NCI-H1436 treated with DMSO at 0.1 percent for 48 hours (cell line): Measurements from ENCODE around the gene WNK3.
"Not testable (repeated sequence)": the region's sequence is repeated elsewhere in the genome, so short reads cannot be mapped to it uniquely, and the experiment has no call there.

Experiments used
- DNase-seq: peaks from one replicate; lab custom pipeline; 2025; lab: John Stamatoyannopoulos, UW

Gene WNK3

DNA sequence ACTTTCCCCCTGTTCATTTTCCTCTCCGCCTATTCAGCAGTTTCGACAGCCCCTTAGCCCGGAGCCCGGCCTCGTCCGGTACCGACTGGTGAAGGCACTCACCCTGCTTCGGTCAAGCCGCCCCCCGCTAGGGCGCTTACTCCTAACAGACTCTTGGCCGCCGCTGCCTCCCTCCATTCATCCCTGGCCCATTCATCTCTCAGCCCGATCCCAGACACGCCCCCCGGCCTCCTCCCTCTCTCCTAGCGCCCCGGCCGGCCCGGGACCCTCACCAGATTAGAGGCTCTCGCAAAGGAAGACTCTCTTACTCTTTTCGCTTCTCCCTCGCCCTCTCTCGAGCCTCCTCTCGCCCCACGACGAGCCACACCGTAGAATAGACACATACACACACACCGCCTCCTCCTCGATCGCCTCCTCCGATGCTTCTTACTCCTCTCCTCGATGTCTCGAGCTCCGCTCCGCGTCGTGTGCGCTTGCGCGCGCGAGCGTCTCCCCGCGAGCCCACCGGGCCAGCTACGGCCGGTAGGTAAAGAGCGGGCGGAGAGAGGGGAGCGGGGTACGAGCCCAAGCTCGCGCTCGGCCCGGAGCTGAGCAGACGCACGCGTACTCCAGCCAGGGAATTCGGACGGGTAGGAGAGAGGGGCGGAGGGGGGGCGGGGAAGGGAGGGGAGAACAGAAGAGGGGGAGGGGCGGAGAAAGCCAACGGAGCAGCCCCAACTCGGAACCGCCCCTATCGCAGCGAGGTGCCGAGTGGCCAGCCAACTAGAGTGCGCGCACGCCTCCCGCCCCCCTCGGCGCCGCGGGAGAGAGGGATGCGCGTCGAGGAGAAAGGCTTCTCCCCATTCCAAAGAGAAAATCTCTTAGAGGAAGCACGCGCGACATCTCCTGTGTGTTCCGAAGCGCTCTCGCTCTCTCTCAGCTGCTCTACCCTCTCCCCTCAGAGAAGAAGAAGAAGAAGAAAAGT, at the start of gene WNK3:
WNK3 (minus strand) TSS at position 633 of the 964 bp plus-strand sequence.
- peak; percentile 51 for DNase-seq

DNA sequence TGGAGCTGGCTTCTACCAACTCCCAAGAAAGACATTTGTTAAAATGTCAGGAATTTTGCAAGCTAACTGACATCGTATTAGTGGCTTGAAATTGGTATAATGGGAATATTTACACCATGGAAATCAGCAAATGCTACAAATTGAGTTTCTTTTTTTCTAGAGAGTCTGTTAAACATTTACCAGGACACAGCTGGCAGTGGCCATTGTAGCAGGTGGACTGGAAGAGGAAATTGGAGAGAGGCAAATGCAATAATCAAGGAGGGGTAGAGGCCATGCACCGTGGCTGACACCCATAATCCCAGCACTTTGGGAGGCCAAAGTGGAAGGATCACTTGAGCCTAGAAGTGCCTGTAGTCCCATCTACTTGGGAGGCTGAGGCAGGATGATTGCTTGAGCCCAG, 49.4 kb upstream of the WNK3 start:
- no peak for DNase-seq

DNA sequence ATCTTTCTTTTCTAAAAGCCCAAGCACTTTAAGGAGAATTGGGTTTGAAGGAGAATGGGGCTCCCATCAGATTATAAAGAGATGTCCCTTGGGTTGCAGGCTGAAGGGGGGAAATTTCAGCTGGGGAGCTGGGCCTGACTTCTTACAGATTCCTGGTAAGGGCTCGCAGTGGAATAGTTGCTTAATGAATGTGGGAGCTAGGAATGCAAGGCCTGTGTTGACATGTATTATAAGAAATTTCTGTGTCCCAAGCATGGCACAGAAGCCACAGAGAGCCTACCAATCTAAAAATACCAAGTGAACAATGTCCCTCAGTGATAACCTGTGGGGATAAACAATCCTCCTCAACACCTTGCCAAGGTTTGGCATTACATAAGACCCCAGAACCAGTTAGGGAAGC, 39.3 kb upstream of the WNK3 start:
- no peak for DNase-seq

DNA sequence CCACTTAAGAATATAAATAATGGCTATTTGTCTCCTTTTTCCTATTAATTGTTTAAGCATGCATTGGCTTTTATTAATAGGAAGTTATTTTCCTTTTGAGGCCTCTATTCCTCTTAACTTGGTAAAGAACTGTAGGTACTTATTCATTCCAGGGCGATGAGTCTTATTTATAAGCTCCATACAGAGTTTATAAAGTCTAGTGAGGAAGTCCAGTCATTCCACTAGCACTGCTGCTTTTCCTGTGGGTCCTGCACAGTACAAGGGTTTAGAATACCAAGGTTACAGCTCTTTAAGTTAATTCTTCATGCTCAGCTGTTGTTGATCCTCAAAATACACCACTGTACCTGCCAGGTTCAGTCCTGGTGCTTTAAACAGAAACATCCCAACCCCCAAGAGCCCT, 28.5 kb upstream of the WNK3 start:
- DNase-seq: no peak

DNA sequence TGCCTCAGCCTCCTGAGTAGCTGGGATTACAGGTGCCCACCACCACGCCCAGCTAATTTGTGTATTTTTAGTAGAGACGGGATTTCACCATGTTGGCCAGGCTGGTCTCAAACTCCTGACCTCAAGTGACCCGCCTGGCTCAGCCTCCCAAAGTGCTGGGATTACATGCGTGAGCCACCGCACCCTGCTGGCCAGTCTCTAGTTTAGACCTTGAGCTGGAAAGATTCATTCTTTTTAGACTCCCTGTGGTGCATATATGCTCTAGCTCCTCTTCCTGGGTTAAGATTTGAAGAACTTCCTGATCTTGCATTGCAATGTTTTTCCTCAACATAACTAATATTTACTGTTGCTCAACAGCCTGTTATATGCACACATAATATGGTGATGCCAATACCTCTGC, 26.8 kb upstream of the WNK3 start:
- DNase-seq: not testable (repeated sequence)

DNA sequence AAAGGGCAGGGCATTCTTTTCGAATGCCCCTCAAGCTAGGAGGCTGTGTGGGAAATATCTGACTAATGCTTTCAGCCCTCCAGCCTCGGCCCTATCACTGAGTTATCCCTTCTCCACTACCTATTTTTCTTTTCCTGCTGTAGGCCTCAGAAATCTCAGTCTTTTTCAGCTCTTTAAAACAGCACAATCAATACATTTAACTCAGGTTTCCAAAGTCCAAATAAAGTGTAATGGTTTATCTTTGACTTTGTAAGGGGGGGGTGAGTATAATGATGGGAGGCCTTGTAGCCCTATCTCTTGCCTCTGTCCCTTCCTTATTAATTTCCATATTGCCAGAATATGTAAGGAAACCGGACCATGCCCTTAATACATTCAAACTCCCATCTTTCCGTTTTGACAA, 1.6 kb upstream of the WNK3 start:
- no peak for DNase-seq

DNA sequence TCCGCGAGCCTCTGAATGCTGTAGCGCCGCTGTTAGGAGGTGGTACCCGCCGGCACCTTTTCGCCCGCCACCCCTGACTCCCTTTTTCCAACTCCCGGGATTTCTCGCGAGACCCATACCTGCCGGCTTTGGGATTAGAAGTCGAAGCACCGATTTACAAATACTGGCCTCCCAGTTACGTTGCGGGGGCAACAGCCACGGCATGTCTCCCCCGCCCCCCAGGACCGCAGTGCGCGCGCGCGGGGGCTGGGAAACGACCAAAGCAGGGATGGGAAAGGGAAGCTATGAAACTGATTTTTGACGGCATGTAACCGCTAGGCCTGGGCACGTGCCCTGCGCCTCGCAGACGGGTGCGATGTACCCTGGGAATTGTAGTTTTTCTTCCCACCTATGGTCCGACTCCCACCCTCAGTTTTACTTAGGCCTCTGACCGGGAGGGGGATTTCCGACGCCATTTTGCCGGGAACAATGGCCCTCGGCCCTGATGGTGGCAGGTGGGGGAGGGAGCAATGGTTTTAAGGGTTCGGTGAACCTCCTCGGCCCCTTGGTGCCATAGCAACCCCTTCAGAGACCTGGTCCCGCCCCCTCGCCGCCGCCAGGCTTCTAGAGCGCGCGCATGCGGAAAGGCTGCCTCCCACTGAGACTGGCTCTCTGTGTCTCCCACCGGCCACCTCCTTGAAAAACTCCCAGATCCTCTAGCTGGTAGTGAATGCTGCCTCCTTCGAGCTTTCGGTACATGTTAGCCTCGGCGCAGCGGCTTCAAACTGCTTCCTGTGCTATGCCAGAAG, 772 bp upstream of the WNK3 start:
- peak; percentile 57 for DNase-seq

DNA sequence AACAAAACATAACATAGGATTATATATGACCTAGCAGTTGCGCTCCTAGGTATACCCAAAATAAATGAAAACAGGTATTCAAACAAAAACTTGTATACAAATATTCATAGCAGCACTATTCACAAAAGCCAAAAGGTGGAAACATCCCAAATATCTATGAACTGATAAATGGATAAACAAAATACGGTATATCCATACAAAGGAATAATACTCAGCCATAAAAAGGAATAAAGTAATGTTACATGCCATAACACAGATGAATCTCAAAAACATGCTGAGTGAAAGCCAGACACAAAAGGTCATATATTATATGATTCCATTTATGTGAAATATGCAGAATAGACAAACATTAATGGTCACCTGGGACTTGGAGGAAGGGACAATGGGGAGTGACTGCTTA, 5.2 kb downstream of the WNK3 start:
- DNase-seq: no peak

DNA sequence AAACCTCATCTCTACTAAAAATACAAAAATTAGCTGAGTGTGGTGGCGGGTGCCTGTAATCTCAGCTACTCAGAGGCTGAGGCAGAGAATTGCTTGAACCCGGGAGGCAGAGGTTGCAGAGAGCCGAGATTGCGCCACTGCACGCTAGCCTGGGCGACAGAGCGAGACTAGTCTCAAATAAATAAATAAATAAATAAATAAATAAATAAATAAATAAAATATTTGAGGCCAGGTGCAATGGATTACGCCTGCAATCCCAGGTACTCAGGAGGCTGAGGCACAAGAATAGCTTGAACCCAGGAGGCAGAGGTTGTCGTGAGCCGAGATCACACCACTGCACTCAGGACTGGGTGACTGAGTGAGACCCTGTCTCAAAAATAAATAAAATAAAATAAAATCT, 20.5 kb downstream of the WNK3 start:
- DNase-seq: not testable (repeated sequence)

DNA sequence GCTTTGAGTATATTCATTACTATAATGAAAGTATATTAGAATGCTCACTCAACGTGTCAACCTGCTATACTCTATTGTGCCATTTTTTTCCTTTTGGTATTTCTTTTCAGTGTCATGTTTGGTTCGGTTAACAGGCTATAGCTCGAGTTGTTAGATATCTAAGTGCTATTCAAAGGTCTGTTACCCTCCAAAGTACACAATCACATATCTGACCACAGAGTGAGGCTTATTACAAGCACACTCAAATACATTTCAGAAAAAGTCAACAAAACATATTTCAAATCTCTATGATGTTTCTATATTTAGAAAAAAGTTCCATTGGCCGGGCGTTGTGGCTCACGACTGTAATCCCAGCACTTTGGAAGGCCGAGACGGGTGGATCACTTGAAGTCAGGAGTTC, 32.8 kb downstream of the WNK3 start:
- no peak for DNase-seq

DNA sequence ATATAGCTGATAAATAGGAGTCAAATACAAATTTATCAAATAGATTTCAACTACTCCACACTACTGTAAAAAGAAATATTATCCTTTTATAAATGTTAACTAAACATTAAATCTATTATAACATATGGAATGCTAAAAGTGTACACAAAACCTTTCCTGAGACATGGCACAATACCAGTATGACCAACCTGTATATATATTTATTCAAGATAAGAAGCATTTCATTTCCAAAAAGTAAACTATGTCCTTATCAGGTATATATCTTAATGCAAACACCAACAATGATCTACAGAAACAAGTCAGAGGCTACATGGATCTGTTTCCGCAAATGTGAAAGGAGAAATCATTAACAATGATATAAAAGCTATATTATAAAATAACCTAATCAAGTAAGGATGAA, 37.8 kb downstream of the WNK3 start:
- DNase-seq: no peak

DNA sequence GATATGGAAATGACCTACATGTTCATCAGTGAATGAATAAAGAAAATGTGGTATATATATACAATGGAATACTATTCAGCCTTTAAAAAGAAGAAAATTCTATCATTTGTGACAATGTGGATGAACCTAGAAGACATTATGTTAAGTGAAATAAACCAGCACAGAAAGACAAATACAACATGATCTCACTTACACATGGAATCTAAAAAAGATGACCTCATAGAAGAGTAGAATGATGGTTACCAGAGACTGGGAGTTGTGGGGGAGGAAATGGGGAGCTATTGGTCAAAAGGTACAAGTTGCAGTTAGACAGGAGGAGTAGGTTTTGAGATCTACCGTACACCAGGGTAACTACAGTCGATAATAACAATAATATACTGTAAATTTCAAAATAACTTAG, 51.5 kb downstream of the WNK3 start:
- no peak for DNase-seq

DNA sequence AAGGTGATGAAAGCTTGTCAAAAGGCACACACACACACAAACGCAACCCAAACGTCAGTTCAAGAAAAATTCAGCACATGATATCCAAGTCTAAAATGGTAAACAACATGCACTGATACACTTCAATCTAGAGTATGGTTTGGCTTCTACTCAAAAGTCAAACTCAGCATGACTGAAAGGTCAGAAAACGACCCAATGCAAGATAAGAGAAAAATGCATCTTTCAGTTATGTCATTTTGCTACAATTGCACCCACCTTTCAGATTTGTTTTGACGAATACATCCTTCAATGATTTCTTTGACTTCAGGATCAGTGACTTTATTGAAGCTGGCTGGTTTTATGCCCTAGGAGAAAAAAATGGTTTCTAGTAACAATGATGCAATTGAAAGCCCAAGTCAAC, 56.3 kb downstream of the WNK3 start:
- no peak for DNase-seq

DNA sequence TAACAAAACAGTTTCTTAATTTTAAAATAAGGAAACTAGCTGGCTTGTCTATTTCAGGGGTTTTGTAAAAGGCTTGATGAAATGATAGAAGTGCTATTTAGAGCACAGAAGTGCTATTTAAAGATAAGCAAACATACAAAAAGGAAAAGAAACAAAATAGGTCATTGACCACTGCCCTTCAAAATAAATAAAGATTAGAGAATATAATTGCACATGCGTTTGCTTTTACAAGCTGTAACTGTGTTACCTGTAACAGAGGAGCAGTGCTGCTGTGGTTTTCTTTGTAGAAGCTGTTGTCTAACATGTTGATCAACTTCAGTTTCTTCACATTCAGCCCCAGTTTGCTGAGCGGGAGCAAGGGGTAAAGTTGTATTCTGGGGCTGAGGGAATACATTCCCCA, 63.5 kb downstream of the WNK3 start:
- DNase-seq: no peak

DNA sequence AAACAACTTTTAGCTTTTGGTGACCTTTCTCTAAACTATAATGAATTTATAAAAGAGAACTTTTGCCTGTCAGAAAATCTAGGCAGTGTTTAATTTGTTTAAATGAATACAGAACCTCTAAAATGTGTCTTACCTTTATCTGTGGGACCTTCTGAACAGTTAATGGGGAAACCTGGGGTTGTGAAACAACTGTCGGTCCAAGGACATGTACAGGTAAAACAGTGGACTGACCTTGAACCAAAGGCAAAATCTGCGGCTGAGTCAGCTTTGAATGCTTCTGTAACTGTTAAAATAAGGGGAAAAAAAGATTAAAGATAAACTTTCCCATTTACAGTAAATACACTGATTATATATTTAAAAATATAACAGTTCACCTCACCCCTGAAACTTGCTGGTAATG, 65.1 kb downstream of the WNK3 start:
- no peak for DNase-seq

DNA sequence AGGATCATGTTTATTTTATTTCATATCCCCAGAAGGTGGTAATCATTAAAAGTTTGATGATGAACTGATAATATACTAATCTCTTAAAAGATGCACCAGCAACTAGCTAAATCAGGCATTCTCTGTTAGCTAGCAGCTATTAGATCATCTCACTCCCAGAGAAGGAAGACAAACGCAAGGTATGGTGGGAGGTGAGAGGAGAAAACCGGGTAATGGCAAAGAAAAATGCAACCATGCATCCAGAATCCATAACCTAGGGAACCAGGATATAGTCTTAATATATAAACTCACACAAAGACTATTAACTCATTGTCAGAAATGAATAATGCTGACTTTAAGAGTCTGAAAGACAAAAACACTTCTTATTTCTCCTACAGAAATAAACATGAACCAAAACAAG, 66.1 kb downstream of the WNK3 start:
- DNase-seq: no peak

DNA sequence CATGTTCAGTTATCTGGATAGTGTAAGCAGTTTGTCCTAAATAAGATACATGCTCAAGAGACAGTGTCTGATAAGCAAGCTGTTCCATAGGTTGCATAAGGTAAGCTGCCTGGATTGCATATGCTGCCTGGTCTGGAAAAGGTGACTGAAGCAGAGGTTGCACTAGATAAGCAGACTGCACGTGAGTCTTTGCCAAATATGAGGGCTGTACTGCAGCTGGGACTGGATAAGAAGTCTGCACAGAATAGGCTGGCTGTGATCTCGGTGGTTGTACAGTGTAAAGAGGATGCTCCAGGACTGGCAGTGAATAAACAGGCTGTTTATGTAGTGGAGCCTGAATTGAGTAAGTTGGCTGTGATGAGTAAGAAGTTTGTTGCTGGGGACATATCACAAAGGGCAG, 68.9 kb downstream of the WNK3 start:
- DNase-seq: no peak

DNA sequence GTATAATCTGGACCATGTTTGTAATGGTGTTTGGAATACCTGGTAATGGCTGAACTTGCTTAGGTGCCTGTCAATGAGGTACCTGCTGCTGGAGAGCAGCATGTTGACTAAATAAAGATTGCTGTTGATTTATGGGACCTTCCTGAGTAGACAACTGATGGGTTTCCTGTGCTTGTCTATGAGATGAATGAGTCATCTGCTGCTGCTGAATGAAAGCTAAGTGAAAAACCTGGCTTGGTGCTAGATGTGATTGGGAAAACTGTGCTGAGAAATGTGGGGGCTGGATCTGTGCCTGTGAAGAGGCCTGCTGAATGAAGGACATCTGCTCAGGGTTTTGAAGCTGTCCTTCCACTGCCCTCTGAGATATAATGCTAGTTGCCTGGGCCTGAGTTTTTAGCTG, 69.6 kb downstream of the WNK3 start:
- no peak for DNase-seq

DNA sequence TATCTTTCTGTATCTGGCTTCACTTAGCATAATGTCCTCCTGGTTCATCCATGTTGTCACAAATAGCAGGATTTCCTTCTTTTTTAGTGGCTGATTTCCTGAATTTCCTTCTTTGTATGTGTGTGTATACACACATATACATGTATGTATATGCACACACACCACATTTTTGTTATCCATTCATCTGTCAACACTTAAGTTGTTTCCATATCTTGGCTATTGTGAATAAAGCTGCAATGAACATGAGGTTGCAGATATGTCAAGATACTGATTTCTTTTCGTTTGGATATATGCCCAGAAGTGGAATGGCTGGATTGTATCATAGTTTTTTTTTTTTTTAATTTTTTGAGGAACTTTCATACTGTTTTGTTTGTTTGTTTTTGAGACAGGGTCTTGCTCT, 76.2 kb downstream of the WNK3 start:
- no peak for DNase-seq

DNA sequence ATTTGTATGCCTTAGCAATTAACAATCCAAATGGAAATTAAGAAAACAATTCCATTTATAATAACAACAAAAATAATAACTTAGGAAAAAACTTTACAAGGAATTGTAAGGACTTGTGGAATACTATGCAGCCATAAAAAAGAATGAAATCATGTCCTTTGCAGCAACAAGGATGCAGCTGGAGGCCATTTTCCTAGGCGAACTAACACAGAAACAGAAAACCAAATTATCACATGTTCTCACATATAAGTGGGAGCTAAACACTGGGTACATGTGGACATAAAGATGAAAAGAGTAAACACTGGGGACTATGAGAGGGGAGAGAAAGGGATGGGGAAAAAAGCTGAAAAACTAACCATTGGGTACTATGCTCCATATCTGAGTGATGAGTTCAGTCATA, 77.4 kb downstream of the WNK3 start:
- DNase-seq: no peak

DNA sequence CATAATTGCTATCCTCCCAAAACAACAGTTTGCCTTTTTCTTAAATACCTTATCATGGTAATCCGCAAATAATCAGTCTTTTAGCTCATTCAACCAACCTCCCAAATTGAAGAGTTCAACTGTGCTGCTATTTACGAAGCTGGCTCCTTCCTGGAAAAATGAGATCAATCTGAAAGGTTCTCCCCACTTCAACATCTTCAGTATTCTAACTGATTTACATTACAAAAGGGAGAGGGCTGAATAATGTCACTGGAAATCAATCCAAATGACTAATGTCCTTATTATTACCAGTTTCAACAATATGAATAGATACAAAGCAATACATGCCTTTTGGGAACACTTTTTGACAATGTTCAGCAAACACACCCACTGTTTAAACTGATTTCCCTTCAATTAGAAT, 86.2 kb downstream of the WNK3 start:
- DNase-seq: no peak

DNA sequence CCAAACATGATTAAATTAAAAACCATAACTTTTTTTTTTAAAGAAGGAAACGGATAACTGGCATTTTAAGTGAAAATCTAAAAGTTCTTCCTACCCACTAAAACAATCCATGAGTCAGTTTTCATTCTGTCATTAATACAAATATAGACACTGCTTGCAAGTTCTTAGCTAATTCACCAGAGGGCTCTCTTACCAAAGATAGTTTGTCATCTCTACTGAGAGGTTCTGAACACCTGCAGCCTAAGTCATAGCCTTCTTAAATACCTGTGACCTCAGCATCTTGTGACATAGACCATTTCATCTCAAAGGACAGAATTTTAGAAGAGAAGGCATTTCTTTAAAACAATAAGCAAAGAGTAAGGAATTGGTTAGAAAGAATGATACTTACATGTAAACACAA, 109.5 kb downstream of the WNK3 start:
- no peak for DNase-seq

DNA sequence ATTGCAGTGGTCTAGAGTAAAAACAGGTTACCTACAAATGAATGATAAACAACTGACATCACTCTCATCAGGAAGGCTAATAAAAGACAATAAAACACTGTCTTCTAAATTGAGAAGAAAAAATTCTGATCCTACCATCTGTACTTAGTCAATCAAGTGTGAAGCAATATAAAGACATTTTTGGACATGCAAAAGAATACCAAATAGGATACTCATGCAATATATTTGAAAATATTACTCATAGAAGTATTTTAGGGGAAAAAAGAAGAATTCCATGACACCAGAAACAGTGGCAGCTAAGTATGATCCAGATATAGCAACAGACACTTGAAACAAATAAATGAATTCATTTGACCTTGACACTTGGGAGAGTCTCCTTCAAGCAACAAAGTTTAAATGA, 111.0 kb downstream of the WNK3 start:
- no peak for DNase-seq
